ENCODE results near the gene KLHDC4.

DNA sequence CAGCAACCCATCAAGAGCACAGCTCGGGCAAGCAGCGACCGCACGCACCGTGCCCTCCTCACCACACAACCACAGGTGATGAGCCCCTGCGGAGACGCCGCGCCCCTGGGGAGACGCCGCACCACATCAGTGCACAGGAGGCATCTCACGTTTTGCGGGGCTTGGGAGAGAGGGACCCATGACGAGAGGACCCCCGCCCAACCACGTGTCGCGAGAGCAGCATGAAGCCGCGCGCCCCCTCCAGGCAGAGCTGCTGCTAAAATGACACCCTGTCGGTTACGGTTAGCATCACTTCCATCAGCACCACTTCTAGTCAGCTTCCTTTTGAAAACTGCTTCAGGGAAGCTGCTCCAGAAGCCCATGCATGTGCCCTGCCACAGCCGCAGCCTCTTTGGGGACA lies 45.3 kb downstream of the KLHDC4 start:
- TF ChIP-seq RAD21 (IDR thresholded peaks at IDR 0.05; ENCODE audit: low read length) (no peak), RFX5 (IDR thresholded peaks at IDR 0.05; ENCODE audit: low read depth, low read length) (no peak), POLR2A (IDR thresholded peaks at IDR 0.05; ENCODE audit: low read depth, low read length) (no peak), SMC3 (IDR thresholded peaks at IDR 0.05; ENCODE audit: low read depth, low read length) (no peak), MAFK (IDR thresholded peaks at IDR 0.05; ENCODE audit: low read depth, low read length) (no peak), MAZ (IDR thresholded peaks at IDR 0.05; ENCODE audit: borderline replicate concordance, low read depth, low read length) (no peak), FOS (IDR thresholded peaks at IDR 0.05; ENCODE audit: low read depth, low read length) (no peak), BHLHE40 (IDR thresholded peaks at IDR 0.05; ENCODE audit: low read depth, low read length) (no peak)
- TF ChIP-seq, protein P1, sequence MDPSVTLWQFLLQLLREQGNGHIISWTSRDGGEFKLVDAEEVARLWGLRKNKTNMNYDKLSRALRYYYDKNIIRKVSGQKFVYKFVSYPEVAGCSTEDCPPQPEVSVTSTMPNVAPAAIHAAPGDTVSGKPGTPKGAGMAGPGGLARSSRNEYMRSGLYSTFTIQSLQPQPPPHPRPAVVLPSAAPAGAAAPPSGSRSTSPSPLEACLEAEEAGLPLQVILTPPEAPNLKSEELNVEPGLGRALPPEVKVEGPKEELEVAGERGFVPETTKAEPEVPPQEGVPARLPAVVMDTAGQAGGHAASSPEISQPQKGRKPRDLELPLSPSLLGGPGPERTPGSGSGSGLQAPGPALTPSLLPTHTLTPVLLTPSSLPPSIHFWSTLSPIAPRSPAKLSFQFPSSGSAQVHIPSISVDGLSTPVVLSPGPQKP (IDR thresholded peaks at IDR 0.05; ENCODE audit: borderline replicate concordance, low read depth, low read length) = no peak
- TF ChIP-seq, protein P2, sequence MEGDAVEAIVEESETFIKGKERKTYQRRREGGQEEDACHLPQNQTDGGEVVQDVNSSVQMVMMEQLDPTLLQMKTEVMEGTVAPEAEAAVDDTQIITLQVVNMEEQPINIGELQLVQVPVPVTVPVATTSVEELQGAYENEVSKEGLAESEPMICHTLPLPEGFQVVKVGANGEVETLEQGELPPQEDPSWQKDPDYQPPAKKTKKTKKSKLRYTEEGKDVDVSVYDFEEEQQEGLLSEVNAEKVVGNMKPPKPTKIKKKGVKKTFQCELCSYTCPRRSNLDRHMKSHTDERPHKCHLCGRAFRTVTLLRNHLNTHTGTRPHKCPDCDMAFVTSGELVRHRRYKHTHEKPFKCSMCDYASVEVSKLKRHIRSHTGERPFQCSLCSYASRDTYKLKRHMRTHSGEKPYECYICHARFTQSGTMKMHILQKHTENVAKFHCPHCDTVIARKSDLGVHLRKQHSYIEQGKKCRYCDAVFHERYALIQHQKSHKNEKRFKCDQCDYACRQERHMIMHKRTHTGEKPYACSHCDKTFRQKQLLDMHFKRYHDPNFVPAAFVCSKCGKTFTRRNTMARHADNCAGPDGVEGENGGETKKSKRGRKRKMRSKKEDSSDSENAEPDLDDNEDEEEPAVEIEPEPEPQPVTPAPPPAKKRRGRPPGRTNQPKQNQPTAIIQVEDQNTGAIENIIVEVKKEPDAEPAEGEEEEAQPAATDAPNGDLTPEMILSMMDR (conservative IDR thresholded peaks at IDR 0.05; ENCODE audit: low read depth, low read length) = no peak
- TF ChIP-seq, protein P3, sequence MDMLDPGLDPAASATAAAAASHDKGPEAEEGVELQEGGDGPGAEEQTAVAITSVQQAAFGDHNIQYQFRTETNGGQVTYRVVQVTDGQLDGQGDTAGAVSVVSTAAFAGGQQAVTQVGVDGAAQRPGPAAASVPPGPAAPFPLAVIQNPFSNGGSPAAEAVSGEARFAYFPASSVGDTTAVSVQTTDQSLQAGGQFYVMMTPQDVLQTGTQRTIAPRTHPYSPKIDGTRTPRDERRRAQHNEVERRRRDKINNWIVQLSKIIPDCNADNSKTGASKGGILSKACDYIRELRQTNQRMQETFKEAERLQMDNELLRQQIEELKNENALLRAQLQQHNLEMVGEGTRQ (IDR thresholded peaks at IDR 0.05; ENCODE audit: low read depth, low read length) = no peak

Measured in IMR-90 (cell line).